ENCODE measurements around the gene ARPC5.

The ARPC5 gene

DNA sequence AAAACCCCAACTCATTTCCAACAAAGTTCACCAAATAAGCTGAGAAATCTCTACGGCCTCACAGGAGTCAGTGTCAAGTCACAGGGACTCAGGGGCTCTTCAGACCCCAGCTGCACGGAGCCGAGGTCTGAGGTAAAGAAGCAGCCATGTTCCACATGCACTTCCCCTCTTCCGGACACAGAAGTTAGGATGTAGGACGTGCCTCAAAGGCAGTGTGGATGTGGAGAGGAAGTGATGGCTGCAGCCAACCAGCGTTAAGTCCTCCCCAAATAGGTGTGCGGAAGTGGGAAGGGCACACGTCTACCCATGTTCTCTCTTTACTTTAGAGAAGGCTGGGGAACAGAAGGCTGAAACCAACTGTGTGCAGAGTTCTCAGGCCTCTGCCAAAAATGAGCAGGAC is 30.8 kb downstream of the ARPC5 start:
- H3K27ac ChIP-seq = no peak overlapping the region
- no peaks in the 10 kb centered on the region for H4K20me1 ChIP-seq
- H3K9ac ChIP-seq = no peak overlapping the region
- H3K9me3 ChIP-seq = no peaks in the 10 kb centered on the region
- H3K4me1 ChIP-seq = peaks cover 22% of the 10 kb centered on the region
- H3K36me3 ChIP-seq = no peaks in the 10 kb centered on the region
- no peak for TF ChIP-seq Cebpa-rat (IDR thresholded peaks at IDR 0.05)
- H3K4me3 ChIP-seq = no peak overlapping the region
- H3K4me2 ChIP-seq = no peak overlapping the region
- no peaks in the 10 kb centered on the region for H3K27me3 ChIP-seq

DNA sequence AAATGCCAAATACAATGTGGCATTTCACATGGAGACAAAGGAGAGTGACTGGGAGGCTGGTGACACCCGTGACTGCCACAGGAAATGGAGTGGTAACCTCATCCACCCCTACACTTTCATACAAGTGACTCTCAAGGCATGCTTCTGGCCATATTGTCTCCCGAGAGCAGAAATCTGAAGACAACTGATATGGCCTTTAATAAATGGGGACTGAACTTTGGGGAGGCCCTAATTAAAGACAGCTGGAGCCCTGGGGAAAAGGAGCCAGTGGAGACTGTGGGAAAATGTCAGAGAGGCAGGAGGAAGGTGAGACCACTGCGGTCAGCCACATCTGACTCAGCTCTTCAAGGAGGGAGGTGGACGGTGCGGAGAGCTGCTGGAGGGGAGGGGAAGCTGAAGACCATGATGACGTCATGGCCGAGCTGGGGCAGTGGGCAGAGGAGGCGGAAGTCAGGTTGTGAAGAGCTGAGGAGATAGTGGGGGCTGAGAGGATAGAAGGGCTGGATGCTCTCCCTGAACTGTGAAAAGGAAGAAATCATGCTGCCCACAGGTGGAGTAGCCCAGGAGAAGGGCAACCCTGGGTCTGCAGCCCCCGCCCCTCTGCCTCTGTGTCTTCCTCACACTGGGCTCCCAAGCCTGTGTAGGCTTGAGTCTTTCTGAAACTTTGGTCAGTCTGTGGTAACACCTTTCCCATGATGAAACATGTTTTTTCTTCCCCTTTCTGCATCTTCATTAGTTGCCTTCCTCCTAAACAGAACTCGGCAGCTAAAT is 31.4 kb downstream of the ARPC5 start:
- Histone ChIP-seq H3K9me3 (no peaks in the 10 kb centered on the region), H4K20me1 (no peaks in the 10 kb centered on the region), H3K4me1 (peaks cover 20% of the 10 kb centered on the region), H3K4me3 (no peak overlapping the region), H3K27me3 (no peaks in the 10 kb centered on the region), H3K9ac (no peak overlapping the region), H3K36me3 (no peaks in the 10 kb centered on the region), H3K4me2 (peak overlapping the region; percentile 6), H3K27ac (no peak overlapping the region)
- TF ChIP-seq Cebpa-rat (IDR thresholded peaks at IDR 0.05) = no peak

DNA sequence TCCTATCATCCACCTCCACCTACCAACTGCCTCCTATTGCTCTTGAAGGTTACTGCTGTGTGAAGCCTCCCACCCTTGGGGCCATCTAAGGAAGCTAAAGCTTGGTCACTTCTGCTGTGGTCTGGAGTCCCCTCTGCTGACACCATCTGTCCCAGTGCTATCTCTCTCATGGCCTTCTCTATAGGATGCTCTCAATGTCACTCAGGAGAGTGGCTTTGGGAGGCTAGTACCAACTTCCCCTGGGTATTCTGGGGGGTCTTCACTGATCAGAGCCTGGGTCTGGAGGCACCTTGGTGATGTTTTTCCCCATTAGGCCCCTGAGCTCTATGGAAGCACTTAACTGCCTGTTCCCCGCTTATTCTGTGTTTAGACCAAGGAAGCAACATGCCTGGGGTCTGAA is 33.1 kb downstream of the ARPC5 start:
- Histone ChIP-seq H3K36me3 (no peaks in the 10 kb centered on the region), H3K4me3 (no peak overlapping the region), H3K9me3 (no peaks in the 10 kb centered on the region), H3K9ac (no peak overlapping the region), H3K27ac (no peak overlapping the region), H4K20me1 (no peaks in the 10 kb centered on the region), H3K4me1 (peaks cover 27% of the 10 kb centered on the region), H3K4me2 (no peak overlapping the region), H3K27me3 (no peaks in the 10 kb centered on the region)
- TF ChIP-seq Cebpa-rat (IDR thresholded peaks at IDR 0.05) = no peak

DNA sequence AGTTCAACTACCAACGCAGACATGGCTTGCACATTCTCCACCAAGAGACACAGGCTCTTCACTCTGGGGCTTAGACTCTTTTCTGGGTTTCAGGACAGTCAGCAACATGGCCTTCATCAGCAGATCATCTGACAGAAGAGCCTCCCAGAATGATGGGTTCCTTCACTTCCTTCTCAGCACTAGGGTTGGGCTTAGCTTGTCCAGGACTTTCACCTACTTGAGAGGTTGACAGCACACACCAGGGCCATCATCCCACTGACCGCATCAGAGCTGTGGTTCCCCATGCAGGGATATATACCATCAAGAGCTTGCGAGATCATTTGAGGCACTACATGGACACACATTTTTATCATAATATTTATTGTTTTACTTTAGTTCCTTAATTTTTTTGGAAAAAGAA is 34.9 kb downstream of the ARPC5 start:
- no peaks in the 10 kb centered on the region for H3K36me3 ChIP-seq
- H3K4me1 ChIP-seq = peaks cover 43% of the 10 kb centered on the region
- H3K9me3 ChIP-seq = no peaks in the 10 kb centered on the region
- H3K9ac ChIP-seq = no peak overlapping the region
- no peaks in the 10 kb centered on the region for H3K27me3 ChIP-seq
- no peak overlapping the region for H3K4me3 ChIP-seq
- H3K4me2 ChIP-seq = no peak overlapping the region
- no peak overlapping the region for H3K27ac ChIP-seq
- no peaks in the 10 kb centered on the region for H4K20me1 ChIP-seq
- no peak for TF ChIP-seq Cebpa-rat (IDR thresholded peaks at IDR 0.05)

DNA sequence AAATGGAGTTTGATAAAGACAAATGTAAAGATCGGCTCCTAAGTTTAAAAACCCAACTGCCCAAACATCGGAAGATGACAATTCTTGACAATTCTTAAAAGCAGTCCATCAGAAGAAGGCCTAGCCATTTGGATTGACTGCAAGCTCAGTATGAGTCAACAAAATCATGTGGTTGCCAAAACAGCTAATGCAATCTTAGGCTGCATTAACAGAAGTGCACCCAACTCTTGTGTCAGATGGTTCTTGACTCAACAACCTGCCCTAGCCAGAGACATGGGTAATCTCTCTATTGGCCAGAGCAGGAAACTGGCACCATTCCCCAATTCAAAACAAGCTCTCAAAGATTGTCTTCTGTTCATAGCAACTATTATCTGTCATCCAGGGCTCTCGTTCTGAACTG is 35.4 kb downstream of the ARPC5 start:
- H3K27ac ChIP-seq = no peak overlapping the region
- H3K4me3 ChIP-seq = no peak overlapping the region
- H3K4me2 ChIP-seq = no peak overlapping the region
- H3K27me3 ChIP-seq = no peaks in the 10 kb centered on the region
- H4K20me1 ChIP-seq = no peaks in the 10 kb centered on the region
- TF ChIP-seq Cebpa-rat (IDR thresholded peaks at IDR 0.05) = no peak
- H3K9ac ChIP-seq = no peak overlapping the region
- no peaks in the 10 kb centered on the region for H3K9me3 ChIP-seq
- no peaks in the 10 kb centered on the region for H3K36me3 ChIP-seq
- H3K4me1 ChIP-seq = peaks cover 48% of the 10 kb centered on the region

DNA sequence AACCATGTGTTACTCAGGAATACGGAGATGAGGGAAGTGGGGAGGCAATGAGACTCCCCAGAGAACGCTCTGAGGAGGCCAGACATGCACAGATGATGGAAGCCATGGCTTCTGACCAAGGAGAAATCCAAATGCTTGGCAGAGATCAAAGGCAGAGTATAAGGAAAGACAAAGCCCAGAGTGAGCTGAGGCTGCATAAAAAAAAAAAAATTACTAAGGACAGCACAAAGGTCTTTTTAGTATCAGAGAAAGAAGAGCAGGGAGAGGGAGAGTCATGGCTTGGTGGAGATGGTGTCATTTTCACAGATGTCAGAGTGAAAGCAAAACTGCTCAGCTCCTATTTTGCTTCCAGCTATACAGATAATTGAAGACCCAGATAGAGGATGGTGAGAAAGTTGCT is 37.2 kb downstream of the ARPC5 start:
- H3K9me3 ChIP-seq = no peaks in the 10 kb centered on the region
- peaks cover 52% of the 10 kb centered on the region for H3K4me1 ChIP-seq
- no peak overlapping the region for H3K9ac ChIP-seq
- H3K4me3 ChIP-seq = no peak overlapping the region
- no peak for TF ChIP-seq Cebpa-rat (IDR thresholded peaks at IDR 0.05)
- no peaks in the 10 kb centered on the region for H3K36me3 ChIP-seq
- no peaks in the 10 kb centered on the region for H3K27me3 ChIP-seq
- 0 out of 2 replicates have a peak overlapping the region, but pooled peaks have one; percentile 35 for H3K27ac ChIP-seq
- H4K20me1 ChIP-seq = no peaks in the 10 kb centered on the region
- H3K4me2 ChIP-seq = peak overlapping the region; percentile 58

DNA sequence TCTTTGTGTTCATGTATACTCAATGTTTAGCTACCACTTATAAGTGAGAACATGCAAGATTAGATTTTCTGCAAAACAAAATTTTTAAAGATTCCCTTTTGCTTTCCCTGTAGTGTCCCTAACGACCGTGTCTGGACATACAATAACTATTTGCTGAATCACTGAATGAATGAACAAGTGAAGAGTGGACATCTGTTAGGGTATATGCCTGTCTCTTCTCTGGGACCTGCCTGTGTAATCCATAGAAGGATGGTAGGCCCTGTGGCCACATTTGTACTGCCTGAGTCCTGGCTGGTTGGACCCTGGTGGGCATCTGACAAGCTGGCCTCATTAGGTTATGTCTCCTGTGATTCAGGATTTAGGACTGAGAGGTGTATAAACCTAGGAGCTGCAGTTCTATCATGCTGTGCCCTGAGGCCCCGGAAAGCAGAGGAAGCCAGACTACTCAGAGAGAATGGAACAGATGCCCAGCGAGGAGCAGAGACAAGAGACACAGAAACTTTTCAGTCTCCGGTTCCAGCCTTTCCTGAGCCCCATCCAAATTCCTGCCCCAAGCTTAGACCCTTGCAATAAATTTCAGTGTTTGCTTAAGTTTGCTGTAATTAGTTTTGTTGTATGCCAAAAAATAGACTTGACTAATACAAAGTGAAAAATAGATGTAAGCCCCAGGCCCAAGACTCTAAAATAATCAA is 37.8 kb downstream of the ARPC5 start:
- Histone ChIP-seq H3K4me1 (peaks cover 57% of the 10 kb centered on the region), H3K36me3 (no peaks in the 10 kb centered on the region), H3K9ac (no peak overlapping the region), H3K4me3 (no peak overlapping the region), H4K20me1 (no peaks in the 10 kb centered on the region), H3K27ac (peak overlapping the region; percentile 35; the same call in 1 of the 2 replicates), H3K4me2 (peak overlapping the region; percentile 58), H3K9me3 (no peaks in the 10 kb centered on the region), H3K27me3 (no peaks in the 10 kb centered on the region)
- no peak for TF ChIP-seq Cebpa-rat (IDR thresholded peaks at IDR 0.05)

DNA sequence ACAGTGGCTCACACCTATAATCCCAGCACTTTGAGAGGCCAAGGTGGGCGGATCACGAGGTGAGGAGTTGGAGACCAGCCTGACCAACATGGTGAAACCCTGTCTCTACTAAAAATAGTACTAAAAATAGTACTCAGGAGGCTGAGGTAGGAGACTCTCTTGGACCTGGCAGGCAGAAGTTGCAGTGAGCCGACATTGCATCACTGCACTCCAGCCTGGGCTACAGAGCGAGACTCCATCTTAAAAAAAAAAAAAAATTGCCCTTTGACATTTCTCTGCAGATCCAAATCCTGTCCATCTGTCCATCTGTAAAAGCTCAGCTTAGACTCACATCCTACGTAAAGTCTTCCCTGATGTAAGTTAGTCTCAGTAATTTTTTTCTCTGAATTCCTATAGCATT is 39.1 kb downstream of the ARPC5 start:
- Histone ChIP-seq H3K4me3 (no peak overlapping the region), H3K36me3 (no peaks in the 10 kb centered on the region), H3K4me1 (peaks cover 70% of the 10 kb centered on the region), H4K20me1 (no peaks in the 10 kb centered on the region), H3K4me2 (no peak overlapping the region), H3K27ac (no peak overlapping the region), H3K9me3 (no peaks in the 10 kb centered on the region), H3K9ac (no peak overlapping the region), H3K27me3 (no peaks in the 10 kb centered on the region)
- TF ChIP-seq Cebpa-rat (IDR thresholded peaks at IDR 0.05) = no peak

DNA sequence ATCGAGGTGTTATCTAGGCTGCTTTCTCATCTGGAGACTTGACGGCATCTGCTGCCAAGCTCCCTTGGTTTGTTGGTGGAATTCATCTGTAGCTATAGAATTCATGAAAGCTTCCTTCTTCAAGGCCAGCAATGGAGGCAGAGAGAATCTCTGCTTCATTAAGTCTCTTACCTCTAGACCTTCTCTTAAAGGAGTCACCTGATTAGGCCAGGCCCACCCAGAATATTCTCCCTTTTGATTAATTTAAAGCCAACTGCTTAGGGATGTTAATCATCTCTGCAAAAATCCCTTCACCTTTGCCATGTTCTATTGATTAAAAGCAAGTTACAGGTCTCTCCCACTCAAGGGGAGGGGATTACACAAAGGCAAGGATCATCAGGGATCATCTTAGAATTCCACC is 40.0 kb downstream of the ARPC5 start:
- Histone ChIP-seq H3K4me1 (peaks cover 80% of the 10 kb centered on the region), H3K9ac (no peak overlapping the region), H4K20me1 (no peaks in the 10 kb centered on the region), H3K27ac (peak overlapping the region; percentile 44), H3K9me3 (no peaks in the 10 kb centered on the region), H3K36me3 (no peaks in the 10 kb centered on the region), H3K4me3 (no peak overlapping the region), H3K27me3 (no peaks in the 10 kb centered on the region), H3K4me2 (peak overlapping the region; percentile 89)
- TF ChIP-seq Cebpa-rat (IDR thresholded peaks at IDR 0.05) = no peak

DNA sequence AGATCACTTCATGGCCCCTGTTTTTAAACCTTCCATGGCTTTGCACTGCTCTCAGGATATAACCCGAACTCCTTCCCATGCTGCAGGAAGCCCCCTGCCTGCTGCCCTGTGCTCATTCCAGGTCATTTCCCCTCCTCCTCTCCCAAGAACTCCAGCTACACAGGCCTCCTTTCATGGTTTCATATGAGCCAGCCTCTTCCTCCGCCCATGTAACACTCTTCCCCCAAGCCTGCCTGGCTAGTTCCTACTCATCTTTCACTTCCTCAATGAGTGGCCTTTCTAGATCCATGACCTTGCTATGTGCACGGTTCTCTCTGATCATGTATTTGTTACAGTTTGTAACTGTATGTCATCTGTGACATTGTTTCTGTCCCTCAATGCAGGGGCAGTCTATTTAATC is 42.2 kb downstream of the ARPC5 start:
- H3K27me3 ChIP-seq = no peaks in the 10 kb centered on the region
- no peaks in the 10 kb centered on the region for H4K20me1 ChIP-seq
- no peaks in the 10 kb centered on the region for H3K9me3 ChIP-seq
- H3K4me2 ChIP-seq = peak overlapping the region; percentile 89
- H3K9ac ChIP-seq = peak overlapping the region; percentile 30; the same call in 1 of the 2 replicates
- peak overlapping the region; percentile 64 for H3K27ac ChIP-seq
- H3K4me3 ChIP-seq = 0 out of 2 replicates have a peak overlapping the region, but pooled peaks have one; percentile 12
- H3K36me3 ChIP-seq = no peaks in the 10 kb centered on the region
- peaks cover 96% of the 10 kb centered on the region for H3K4me1 ChIP-seq
- no peak for TF ChIP-seq Cebpa-rat (IDR thresholded peaks at IDR 0.05)
